ENCODE measurements around the gene GAPDH. TPM values are rescaled to one million over a fixed set of nuclear protein-coding genes. Genes with fewer than 3 reads are reported as not detected.

GAPDH gene
- total and polyA plus RNA-seq, 10 of the 15 experiments (the other 5 are each of a cell fraction or from before 2014, with no cell fraction given), result 5,606 to 14,240 (median 9,400) TPM

DNA sequence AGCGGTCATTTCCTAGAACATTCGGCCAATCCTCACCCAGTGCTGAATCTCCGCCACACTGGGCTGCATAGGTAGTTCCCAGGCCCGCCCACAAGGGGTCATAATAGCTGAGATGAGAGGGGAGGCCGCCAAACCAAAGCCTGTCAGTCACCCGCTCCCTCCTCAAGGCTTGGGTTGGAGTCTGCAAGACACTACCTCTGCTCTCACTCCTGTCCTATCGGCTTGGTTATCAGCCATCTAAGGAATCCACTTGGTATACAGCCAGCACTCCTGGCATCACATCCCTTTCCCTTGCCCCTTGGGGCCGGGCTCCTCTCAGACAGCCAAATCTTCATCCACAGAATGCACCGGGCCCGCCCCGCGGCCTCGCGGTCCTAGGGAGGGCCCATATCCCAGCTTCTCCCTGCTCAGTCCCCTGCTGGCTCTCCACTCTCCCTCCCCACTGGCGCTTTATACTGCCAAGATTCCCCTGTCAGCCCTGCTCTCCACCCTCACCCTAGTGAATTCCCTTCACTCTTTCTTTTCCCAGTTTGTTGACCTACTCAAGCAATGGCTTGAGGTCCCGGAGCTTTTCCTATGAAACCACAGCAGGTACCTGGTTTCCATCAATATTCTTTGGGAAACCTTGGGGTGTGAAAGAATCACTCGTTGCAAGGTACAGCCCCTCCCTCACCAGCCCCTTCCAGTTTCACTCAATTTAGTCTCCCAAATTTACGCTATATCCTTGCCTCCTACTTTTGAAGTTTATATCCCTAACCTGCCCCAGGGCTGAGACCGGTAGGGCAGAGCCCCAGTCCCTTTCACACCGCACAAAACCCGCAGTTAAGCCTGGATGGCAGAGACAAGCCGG is 20.1 kb downstream of the GAPDH start (continued):
- TF ChIP-seq, protein P1, sequence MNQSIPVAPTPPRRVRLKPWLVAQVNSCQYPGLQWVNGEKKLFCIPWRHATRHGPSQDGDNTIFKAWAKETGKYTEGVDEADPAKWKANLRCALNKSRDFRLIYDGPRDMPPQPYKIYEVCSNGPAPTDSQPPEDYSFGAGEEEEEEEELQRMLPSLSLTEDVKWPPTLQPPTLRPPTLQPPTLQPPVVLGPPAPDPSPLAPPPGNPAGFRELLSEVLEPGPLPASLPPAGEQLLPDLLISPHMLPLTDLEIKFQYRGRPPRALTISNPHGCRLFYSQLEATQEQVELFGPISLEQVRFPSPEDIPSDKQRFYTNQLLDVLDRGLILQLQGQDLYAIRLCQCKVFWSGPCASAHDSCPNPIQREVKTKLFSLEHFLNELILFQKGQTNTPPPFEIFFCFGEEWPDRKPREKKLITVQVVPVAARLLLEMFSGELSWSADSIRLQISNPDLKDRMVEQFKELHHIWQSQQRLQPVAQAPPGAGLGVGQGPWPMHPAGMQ (IDR thresholded peaks at IDR 0.05; ENCODE audit: borderline replicate concordance), result no peak
- no peak for TF ChIP-seq EP300 (IDR thresholded peaks at IDR 0.05; ENCODE audit: borderline replicate concordance in 1 of 2, control insufficient read depth in 1 of 2, low read depth in 2 of 2, low read length in 2 of 2)
- peak; percentile 48 for TF ChIP-seq RAD21 (IDR thresholded peaks at IDR 0.05; ENCODE audit: insufficient read depth, low read depth, low read length)
- TF ChIP-seq SMC3 (IDR thresholded peaks at IDR 0.05; ENCODE audit: borderline replicate concordance, low read length), result peak; percentile 83
- no peak for TF ChIP-seq NBN (IDR thresholded peaks at IDR 0.05)
- 0 out of 2 replicates have a peak, but pooled peaks have one; percentile 42 for TF ChIP-seq DPF2 (IDR thresholded peaks at IDR 0.05)
- no peak for TF ChIP-seq MYB (IDR thresholded peaks at IDR 0.05; ENCODE audit: borderline replicate concordance, low read depth, low read length)
- TF ChIP-seq MTA3 (IDR thresholded peaks at IDR 0.05; ENCODE audit: borderline replicate concordance, low read length), result no peak; the same call in 1 of the 2 replicates
- no peak for TF ChIP-seq MTA2 (IDR thresholded peaks at IDR 0.05; ENCODE audit: low read depth)
- no peak for TF ChIP-seq SIN3A (IDR thresholded peaks at IDR 0.05; ENCODE audit: low read depth, low read length)
- no peak for TF ChIP-seq CHD2 (IDR thresholded peaks at IDR 0.05; ENCODE audit: borderline replicate concordance, low read depth, low read length)
- no peak for TF ChIP-seq CREM (IDR thresholded peaks at IDR 0.05; ENCODE audit: low read depth)
- no peak for TF ChIP-seq NFYA (IDR thresholded peaks at IDR 0.05; ENCODE audit: borderline replicate concordance, low read depth, low read length)
- no peak for TF ChIP-seq CBX3 (IDR thresholded peaks at IDR 0.05; ENCODE audit: borderline replicate concordance, low read depth)
- TF ChIP-seq TAF1 (IDR thresholded peaks at IDR 0.05; ENCODE audit: borderline replicate concordance, low read depth, low read length), result no peak
- TF ChIP-seq, protein P2, sequence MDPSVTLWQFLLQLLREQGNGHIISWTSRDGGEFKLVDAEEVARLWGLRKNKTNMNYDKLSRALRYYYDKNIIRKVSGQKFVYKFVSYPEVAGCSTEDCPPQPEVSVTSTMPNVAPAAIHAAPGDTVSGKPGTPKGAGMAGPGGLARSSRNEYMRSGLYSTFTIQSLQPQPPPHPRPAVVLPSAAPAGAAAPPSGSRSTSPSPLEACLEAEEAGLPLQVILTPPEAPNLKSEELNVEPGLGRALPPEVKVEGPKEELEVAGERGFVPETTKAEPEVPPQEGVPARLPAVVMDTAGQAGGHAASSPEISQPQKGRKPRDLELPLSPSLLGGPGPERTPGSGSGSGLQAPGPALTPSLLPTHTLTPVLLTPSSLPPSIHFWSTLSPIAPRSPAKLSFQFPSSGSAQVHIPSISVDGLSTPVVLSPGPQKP (IDR thresholded peaks at IDR 0.05; ENCODE audit: low read depth, low read length), result no peak
- TF ChIP-seq ZNF24 (IDR thresholded peaks at IDR 0.05), result no peak
- no peak for TF ChIP-seq SUPT20H (IDR thresholded peaks at IDR 0.05; ENCODE audit: borderline replicate concordance, control insufficient read depth, low read depth, low read length)
- no peak for TF ChIP-seq BACH1 (IDR thresholded peaks at IDR 0.05; ENCODE audit: borderline replicate concordance)
- TF ChIP-seq HCFC1 (IDR thresholded peaks at IDR 0.05; ENCODE audit: low read length), result no peak
- peak; percentile 98 for TF ChIP-seq PKNOX1 (IDR thresholded peaks at IDR 0.05)
- no peak for TF ChIP-seq TARDBP (IDR thresholded peaks at IDR 0.05; ENCODE audit: borderline replicate concordance)
- no peak for TF ChIP-seq KLF5 (IDR thresholded peaks at IDR 0.05; ENCODE audit: partially characterized antibody)
- no peak for TF ChIP-seq PAX8 (IDR thresholded peaks at IDR 0.05)
- TF ChIP-seq BRCA1 (IDR thresholded peaks at IDR 0.05; ENCODE audit: low read depth, low read length), result no peak
- no peak for TF ChIP-seq TCF3 (IDR thresholded peaks at IDR 0.05; ENCODE audit: borderline replicate concordance, insufficient read depth, low read depth, low read length)
- TF ChIP-seq SUZ12 (IDR thresholded peaks at IDR 0.05; ENCODE audit: unreplicated experiment), result no peak
- no peak for TF ChIP-seq EZH2 (IDR thresholded peaks at IDR 0.05; ENCODE audit: borderline replicate concordance, control insufficient read depth, low read depth, low read length)
- TF ChIP-seq ZNF217 (IDR thresholded peaks at IDR 0.05), result no peak
- no peak for TF ChIP-seq SREBF2 (IDR thresholded peaks at IDR 0.05; ENCODE audit: low read length)
